BJ (cell line): ENCODE measurements around the gene TLE1. TPM values are rescaled to one million over a fixed set of nuclear protein-coding genes. Genes with fewer than 3 reads are reported as not detected.

ENCODE experiments used
- CTCF ChIA-PET: fragments of 350-600 bp; formaldehyde crosslinking; extraction: SDS; loops from one replicate; lab custom pipeline; 2021; ENCODE audit warnings: antibody characterized with exemption, inconsistent platforms; lab: Yijun Ruan, JAX
- POLR2A ChIA-PET: fragments of 300-600 bp; sonication (Branson Sonifier 250); formaldehyde crosslinking; extraction: SDS; loops from one replicate; lab custom pipeline; 2021; ENCODE audit warnings: antibody characterized with exemption; lab: Charles Lee
- DNase-seq: peaks from one replicate; pipeline ENCODE4 v3.0.0-alpha.2; 2011; ENCODE audit warnings: low read depth
- H3K27me3 ChIP-seq: 2 replicates; pipeline ENCODE4 v1.6.0; 2011; ENCODE audit warnings: low read length; ENCODE audit not compliant: control insufficient read depth, insufficient read depth
- H3K36me3 ChIP-seq: 2 replicates; pipeline ENCODE4 v1.5.1; 2011; ENCODE audit warnings: low read length; ENCODE audit not compliant: control insufficient read depth, insufficient read depth
- H3K4me3 ChIP-seq: 2 replicates; pipeline ENCODE4 v1.5.1; 2011; ENCODE audit warnings: low read depth, mild to moderate bottlenecking, control low read depth, low read length
- polyA plus RNA-seq: library from polyadenylated mRNA; depleted of rRNA; stranded (reverse); fragments of >200 nt; gene quantifications from 2 replicates; pipeline ENCODE4 v1.2.3, GENCODE V29; 2011
- TF ChIP-seq, protein P1 (sequence below): IDR thresholded peaks from 2 replicates; pipeline ENCODE4 v1.5.1; 2011; ENCODE audit warnings: low read depth, mild to moderate bottlenecking, control low read depth, inconsistent platforms, low read length, moderate library complexity; ENCODE audit not compliant: insufficient read depth

Gene TLE1
- polyA plus RNA-seq, 1 experiment, result 9.6 TPM

- POLR2A ChIA-PET, result no interaction called here
- TF ChIP-seq, protein P1, sequence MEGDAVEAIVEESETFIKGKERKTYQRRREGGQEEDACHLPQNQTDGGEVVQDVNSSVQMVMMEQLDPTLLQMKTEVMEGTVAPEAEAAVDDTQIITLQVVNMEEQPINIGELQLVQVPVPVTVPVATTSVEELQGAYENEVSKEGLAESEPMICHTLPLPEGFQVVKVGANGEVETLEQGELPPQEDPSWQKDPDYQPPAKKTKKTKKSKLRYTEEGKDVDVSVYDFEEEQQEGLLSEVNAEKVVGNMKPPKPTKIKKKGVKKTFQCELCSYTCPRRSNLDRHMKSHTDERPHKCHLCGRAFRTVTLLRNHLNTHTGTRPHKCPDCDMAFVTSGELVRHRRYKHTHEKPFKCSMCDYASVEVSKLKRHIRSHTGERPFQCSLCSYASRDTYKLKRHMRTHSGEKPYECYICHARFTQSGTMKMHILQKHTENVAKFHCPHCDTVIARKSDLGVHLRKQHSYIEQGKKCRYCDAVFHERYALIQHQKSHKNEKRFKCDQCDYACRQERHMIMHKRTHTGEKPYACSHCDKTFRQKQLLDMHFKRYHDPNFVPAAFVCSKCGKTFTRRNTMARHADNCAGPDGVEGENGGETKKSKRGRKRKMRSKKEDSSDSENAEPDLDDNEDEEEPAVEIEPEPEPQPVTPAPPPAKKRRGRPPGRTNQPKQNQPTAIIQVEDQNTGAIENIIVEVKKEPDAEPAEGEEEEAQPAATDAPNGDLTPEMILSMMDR, result no peak
- Histone ChIP-seq H3K4me3 (no peak overlapping the region), H3K36me3 (no peaks in the 10 kb centered on the region), H3K27me3 (no peaks in the 10 kb centered on the region)
- DNase-seq, result no peak
- CTCF ChIA-PET, result interaction anchor here (1.5 kb wide), 1 partner anchor 10 kb away, joined by 4 read pairs; no protein-coding TSS in a partner anchor
Measured at GRCh38 chr9:81623778-81624177, 65.6 kb downstream of the TLE1 start.

DNA sequence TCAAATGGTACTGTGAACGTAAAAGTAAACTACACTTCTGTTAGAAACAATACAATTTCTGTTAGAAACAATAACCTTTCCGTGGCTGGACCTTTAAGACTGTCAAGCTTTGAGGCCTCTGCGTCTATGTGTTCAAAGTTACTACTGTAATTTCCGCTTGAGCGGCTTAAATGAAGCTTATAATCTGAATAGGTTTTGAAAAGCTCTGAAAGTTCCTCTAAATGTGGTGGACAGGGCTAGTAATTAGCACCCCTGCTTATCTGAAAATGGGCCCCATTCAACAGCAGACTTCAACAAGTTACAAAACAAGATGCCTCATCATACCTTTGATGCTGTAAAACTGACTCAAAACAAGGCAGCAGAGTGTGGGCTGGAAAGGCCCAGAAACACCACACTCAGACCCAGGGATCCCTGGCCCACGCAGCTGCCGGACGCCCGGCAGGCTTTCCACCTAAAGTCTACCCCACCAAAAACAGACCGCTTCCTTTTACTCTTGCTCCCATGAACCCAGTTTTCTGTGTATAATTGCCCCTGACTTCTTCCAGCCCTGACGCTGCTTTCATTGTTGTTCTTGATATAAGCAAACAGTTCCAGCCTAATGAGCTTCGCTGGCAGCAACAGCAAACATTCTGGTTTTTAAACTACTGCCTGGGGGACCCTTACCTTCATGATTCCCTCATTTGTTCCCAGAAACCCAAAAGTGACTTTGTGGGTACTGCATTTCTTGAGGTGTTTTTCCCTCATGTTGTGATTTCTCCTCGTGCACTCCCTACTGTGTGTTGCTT, 66.7 kb downstream of the TLE1 start:
- Histone ChIP-seq H3K4me3 (no peak overlapping the region), H3K36me3 (no peaks in the 10 kb centered on the region), H3K27me3 (no peaks in the 10 kb centered on the region)
- TF ChIP-seq, protein P1, result no peak
- no peak for DNase-seq
- ChIA-PET POLR2A (no interaction called here), CTCF (interaction anchor here (1.4 kb wide), 1 partner anchor 9 kb away, joined by 3 read pairs; no protein-coding TSS in a partner anchor)

- Histone ChIP-seq H3K36me3 (no peaks in the 10 kb centered on the region), H3K27me3 (no peaks in the 10 kb centered on the region), H3K4me3 (no peak overlapping the region)
- DNase-seq, result no peak
- ChIA-PET CTCF (no interaction called here), POLR2A (interaction anchor here (0.6 kb wide), 1 partner anchor 236 kb away, joined by 4 read pairs; no protein-coding TSS in a partner anchor)
- TF ChIP-seq, protein P1, result no peak
Measured at GRCh38 chr9:81621785-81622259, 67.5 kb downstream of the TLE1 start.

GRCh38 chr9:81621118-81621517, 68.2 kb downstream of the TLE1 start:
- DNase-seq, result no peak
- ChIA-PET POLR2A (no interaction called here), CTCF (interaction anchor here (0.6 kb wide), 1 partner anchor 98 kb away, joined by 3 read pairs; no protein-coding TSS in a partner anchor)
- H3K36me3 ChIP-seq, result no peaks in the 10 kb centered on the region
- TF ChIP-seq, protein P1, result no peak
- H3K27me3 ChIP-seq, result no peaks in the 10 kb centered on the region
- H3K4me3 ChIP-seq, result no peak overlapping the region

DNA sequence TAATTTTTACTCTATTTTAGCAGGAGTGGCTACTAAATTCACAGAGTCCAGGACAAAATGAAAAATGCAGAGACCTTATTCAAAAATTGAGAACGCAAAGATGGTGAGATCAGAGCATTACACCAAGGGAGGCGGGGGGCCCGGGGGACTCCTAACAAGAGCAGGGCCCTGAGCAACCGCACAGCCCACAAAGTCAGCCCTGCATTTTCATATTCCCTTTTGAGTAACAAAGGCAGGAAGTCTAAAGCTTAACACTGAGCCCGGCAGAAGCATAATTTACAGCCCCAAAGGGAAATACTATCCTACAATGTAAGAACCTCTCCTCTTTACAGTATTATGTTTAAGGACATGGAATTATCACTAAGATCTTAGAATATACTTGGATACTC, 69.4 kb downstream of the TLE1 start:
- CTCF ChIA-PET, result no interaction called here
- no peak overlapping the region for H3K4me3 ChIP-seq
- no peaks in the 10 kb centered on the region for H3K36me3 ChIP-seq
- H3K27me3 ChIP-seq, result no peaks in the 10 kb centered on the region
- POLR2A ChIA-PET, result interaction anchor here (0.5 kb wide), 1 partner anchor 563 kb away, joined by 3 read pairs; no protein-coding TSS in a partner anchor
- TF ChIP-seq, protein P1, result no peak
- no peak for DNase-seq
